SK-N-SH (cell line): ENCODE data around the gene TMEM132E.

Source experiments
- CHD2 ChIP-seq: fragments of 150-350 bp; IDR thresholded peaks from 2 replicates; pipeline ENCODE4 v1.6.1; 2018; ENCODE audit warnings: low read length; ENCODE audit not compliant: partially characterized antibody
- EZH2phosphoT487 ChIP-seq: fragments of 200-600 bp; sonication (generic); IDR thresholded peaks from 2 replicates; pipeline ENCODE4 v1.6.1; 2017; ENCODE audit warnings: low read depth, mixed run types, mild to moderate bottlenecking, antibody characterized with exemption, moderate library complexity, borderline replicate concordance
- GABPA ChIP-seq: IDR thresholded peaks from 2 replicates; pipeline ENCODE4 v1.4.0; 2012; ENCODE audit warnings: low read depth, mild to moderate bottlenecking
- NRF1 ChIP-seq: IDR thresholded peaks from 2 replicates; pipeline ENCODE4 v1.6.1; 2012; ENCODE audit warnings: low read depth, mild to moderate bottlenecking, low read length
- POLR2AphosphoS5 ChIP-seq: IDR thresholded peaks from 2 replicates; pipeline ENCODE4 v1.6.1; 2012; ENCODE audit warnings: low read depth, low read length
- RAD21 ChIP-seq: IDR thresholded peaks from 2 replicates; pipeline ENCODE4 v1.6.1; 2012; ENCODE audit warnings: mild to moderate bottlenecking, low read length
- RCOR1 ChIP-seq: fragments of 150-350 bp; IDR thresholded peaks from 2 replicates; pipeline ENCODE4 v1.6.1; 2017; ENCODE audit warnings: antibody characterized with exemption, low read length
- REST ChIP-seq: IDR thresholded peaks from 2 replicates; pipeline ENCODE4 v1.6.1; 2012; ENCODE audit warnings: mild to moderate bottlenecking, low read depth, low read length, moderate library complexity
- RFX5 ChIP-seq: IDR thresholded peaks from 2 replicates; pipeline ENCODE4 v1.6.1; 2012; ENCODE audit warnings: mild to moderate bottlenecking, improper control_type of control experiment, low read length
- SMC3 ChIP-seq: IDR thresholded peaks from 2 replicates; pipeline ENCODE4 v1.6.1; 2012; ENCODE audit warnings: low read depth, low read length, improper control_type of control experiment
- YY1 ChIP-seq: IDR thresholded peaks from 2 replicates; pipeline ENCODE4 v1.4.0; 2012; ENCODE audit warnings: low read depth, mild to moderate bottlenecking
- ZBTB33 ChIP-seq: IDR thresholded peaks from 2 replicates; pipeline ENCODE4 v1.4.0; 2012; ENCODE audit warnings: low read depth, borderline replicate concordance
- TF ChIP-seq, protein P1 (sequence below): fragments of 200-600 bp; sonication (generic); IDR thresholded peaks from 2 replicates; pipeline ENCODE4 v1.6.1; 2017; ENCODE audit warnings: antibody characterized with exemption, mild to moderate bottlenecking, moderate library complexity

- TF ChIP-seq RFX5 = no peak
- no peak for TF ChIP-seq REST
- no peak for TF ChIP-seq EZH2phosphoT487
- no peak for TF ChIP-seq CHD2
- TF ChIP-seq, protein P1, sequence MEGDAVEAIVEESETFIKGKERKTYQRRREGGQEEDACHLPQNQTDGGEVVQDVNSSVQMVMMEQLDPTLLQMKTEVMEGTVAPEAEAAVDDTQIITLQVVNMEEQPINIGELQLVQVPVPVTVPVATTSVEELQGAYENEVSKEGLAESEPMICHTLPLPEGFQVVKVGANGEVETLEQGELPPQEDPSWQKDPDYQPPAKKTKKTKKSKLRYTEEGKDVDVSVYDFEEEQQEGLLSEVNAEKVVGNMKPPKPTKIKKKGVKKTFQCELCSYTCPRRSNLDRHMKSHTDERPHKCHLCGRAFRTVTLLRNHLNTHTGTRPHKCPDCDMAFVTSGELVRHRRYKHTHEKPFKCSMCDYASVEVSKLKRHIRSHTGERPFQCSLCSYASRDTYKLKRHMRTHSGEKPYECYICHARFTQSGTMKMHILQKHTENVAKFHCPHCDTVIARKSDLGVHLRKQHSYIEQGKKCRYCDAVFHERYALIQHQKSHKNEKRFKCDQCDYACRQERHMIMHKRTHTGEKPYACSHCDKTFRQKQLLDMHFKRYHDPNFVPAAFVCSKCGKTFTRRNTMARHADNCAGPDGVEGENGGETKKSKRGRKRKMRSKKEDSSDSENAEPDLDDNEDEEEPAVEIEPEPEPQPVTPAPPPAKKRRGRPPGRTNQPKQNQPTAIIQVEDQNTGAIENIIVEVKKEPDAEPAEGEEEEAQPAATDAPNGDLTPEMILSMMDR = no peak
- TF ChIP-seq RCOR1 = no peak
- TF ChIP-seq ZBTB33 = no peak
- no peak for TF ChIP-seq GABPA
- TF ChIP-seq NRF1 = no peak
- TF ChIP-seq POLR2AphosphoS5 = no peak
- TF ChIP-seq YY1 = no peak
- TF ChIP-seq RAD21 = no peak
- TF ChIP-seq SMC3 = no peak
Observed at GRCh38 chr17:34635876-34636275, 56.5 kb downstream of the TMEM132E start.
